AG04449 (cell line): ENCODE data around the gene AIFM3.
A peak's percentile ranks its signal among the peaks of the same experiment; 100 is the strongest.

Experiments
- CTCF ChIA-PET: fragments of 350-600 bp; formaldehyde crosslinking; extraction: SDS; loops from one replicate; lab custom pipeline; 2021; ENCODE audit warnings: antibody characterized with exemption; lab: Yijun Ruan, JAX
- POLR2A ChIA-PET: fragments of 400-600, 350-600 bp; formaldehyde crosslinking; extraction: SDS; loops from one replicate; lab custom pipeline; 2020; ENCODE audit warnings: antibody characterized with exemption, inconsistent platforms; lab: Yijun Ruan, JAX
- DNase-seq: peaks from one replicate; pipeline ENCODE4 v3.0.0-alpha.2; 2010; ENCODE audit warnings: low read depth, low spot score
- H3K4me3 ChIP-seq: 2 replicates; pipeline ENCODE4 v1.5.1; 2011; ENCODE audit warnings: low read depth, mild to moderate bottlenecking, control low read depth, low read length
- CTCF ChIP-seq: IDR thresholded peaks from one replicate; pipeline ENCODE4 v1.5.1; 2011; ENCODE audit warnings: mild to moderate bottlenecking, moderate library complexity, low read length, control low read depth, inconsistent platforms; ENCODE audit not compliant: insufficient read depth; ENCODE audit errors: missing control alignments

Gene AIFM3

GRCh38 chr22:20966883-20967696 lies at the start of gene AIFM3:
TSS of gene AIFM3 (plus strand) at chr22:20967255. CDS start at chr22:20967945, 690 bp downstream.
- no peak for DNase-seq
- H3K4me3 ChIP-seq: no peak within 1 kb of the TSS
- CTCF ChIA-PET: interaction anchor here (1.9 kb wide), 1 partner anchor 15 kb away, joined by 16 read pairs; the partner anchor contains the start of gene LZTR1
- TF ChIP-seq CTCF: no peak
- POLR2A ChIA-PET: no interaction called here

- peak overlapping the region; percentile 95 for H3K4me3 ChIP-seq
- DNase-seq: no peak
- CTCF ChIA-PET: interaction anchor here (0.6 to 0.7 kb wide), 2 partner anchors 19 to 111 kb away, joined by 3 read pairs; no protein-coding TSS in a partner anchor
- POLR2A ChIA-PET: no interaction called here
- TF ChIP-seq CTCF: no peak
Measured at GRCh38 chr22:20918663-20919218, 48.3 kb upstream of the AIFM3 start.

GRCh38 chr22:20919718-20920117 lies 47.3 kb upstream of the AIFM3 start:
- H3K4me3 ChIP-seq: peak overlapping the region; percentile 95
- DNase-seq: no peak

GRCh38 chr22:20920881-20921203 lies 46.2 kb upstream of the AIFM3 start:
- TF ChIP-seq CTCF: no peak
- DNase-seq: no peak
- POLR2A ChIA-PET: no interaction called here
- peak overlapping the region; percentile 95 for H3K4me3 ChIP-seq
- CTCF ChIA-PET: interaction anchor here (0.7 to 2.4 kb wide), 9 partner anchors 8 to 123 kb away, joined by 3 to 8 read pairs (median 3); no protein-coding TSS in a partner anchor

More at GRCh38 chr22:20919718-20920117, 47.3 kb upstream of the AIFM3 start:
- POLR2A ChIA-PET: no interaction called here
- CTCF ChIA-PET: interaction anchor here (0.9 to 2.4 kb wide), 3 partner anchors 11 to 42 kb away, joined by 4 to 6 read pairs (median 5); no protein-coding TSS in a partner anchor
- no peak for TF ChIP-seq CTCF

DNA sequence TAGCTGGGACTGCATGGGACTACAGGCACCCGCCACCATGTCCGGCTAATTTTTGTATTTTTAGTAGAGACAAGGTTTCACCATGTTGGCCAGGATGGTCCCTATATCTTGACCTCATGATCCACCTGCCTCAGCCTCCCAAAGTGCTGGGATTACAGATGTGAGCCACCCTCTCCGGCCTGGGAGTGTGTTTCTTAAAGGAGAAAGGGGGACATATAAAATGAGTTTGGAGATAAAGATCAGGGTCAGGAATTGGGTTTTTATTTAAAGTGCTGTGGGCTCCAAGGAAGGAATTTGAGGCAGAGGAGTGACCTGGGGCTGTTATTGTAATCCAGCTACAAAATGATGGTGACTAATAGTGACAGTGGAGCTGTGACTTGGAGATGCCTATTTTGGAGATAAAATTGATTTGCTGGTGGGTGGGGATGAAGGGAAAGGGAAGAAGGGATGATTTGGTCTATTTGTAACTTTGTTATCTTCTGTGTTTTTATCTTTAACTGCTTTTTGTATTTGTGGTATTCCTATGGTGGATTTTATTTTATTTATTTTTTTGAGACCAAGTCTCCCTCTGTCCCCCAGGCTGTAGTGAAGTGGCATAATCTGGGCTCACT lies 44.8 kb upstream of the AIFM3 start:
- ChIA-PET CTCF (interaction anchor here (2.3 to 2.4 kb wide), 2 partner anchors 9 to 39 kb away, joined by 5 to 8 read pairs; no protein-coding TSS in a partner anchor), POLR2A (interaction anchor here (0.6 kb wide), 1 partner anchor 18 kb away, joined by 3 read pairs; no protein-coding TSS in a partner anchor)
- no peak overlapping the region for H3K4me3 ChIP-seq
- no peak for TF ChIP-seq CTCF
- DNase-seq: no peak
